ENCODE measurements around the gene PDZD2. TPM values are rescaled to one million over a fixed set of nuclear protein-coding genes. Genes with fewer than 3 reads are reported as not detected.

Gene PDZD2
- total RNA-seq, 1 donor from 2014 or later = 21.5 TPM

GRCh38 chr5:31604644-31605043 lies 34.3 kb upstream of the PDZD2 start:
- Mint-ChIP-seq H3K9me3 (peaks cover 3% of the 10 kb centered on the region), H3K27ac (no peak overlapping the region), H3K27me3 (ENCODE audit: low read depth) (no peaks in the 10 kb centered on the region), H3K4me1 (no peaks in the 10 kb centered on the region), H3K4me3 (no peak overlapping the region), H3K36me3 (no peaks in the 10 kb centered on the region)
- TF ChIP-seq CTCF (IDR thresholded peaks at IDR 0.05; ENCODE audit: unreplicated experiment) = no peak
- no peak for DNase-seq (ENCODE audit: low spot score in 2 of 2, unreplicated experiment in 2 of 2)

- Mint-ChIP-seq H3K9me3 (peaks cover 3% of the 10 kb centered on the region), H3K27ac (no peak overlapping the region), H3K27me3 (ENCODE audit: low read depth) (no peaks in the 10 kb centered on the region), H3K4me3 (no peak overlapping the region), H3K36me3 (no peaks in the 10 kb centered on the region), H3K4me1 (no peaks in the 10 kb centered on the region)
- TF ChIP-seq CTCF (IDR thresholded peaks at IDR 0.05; ENCODE audit: unreplicated experiment) = no peak
- no peak for DNase-seq (ENCODE audit: low spot score in 2 of 2, unreplicated experiment in 2 of 2)
Observed at GRCh38 chr5:31605920-31606319, 33.0 kb upstream of the PDZD2 start.

- no peak overlapping the region for H3K27ac Mint-ChIP-seq
- H3K27me3 Mint-ChIP-seq (ENCODE audit: low read depth) = no peaks in the 10 kb centered on the region
- no peak overlapping the region for H3K4me3 Mint-ChIP-seq
- TF ChIP-seq CTCF (IDR thresholded peaks at IDR 0.05; ENCODE audit: unreplicated experiment) = no peak
- no peaks in the 10 kb centered on the region for H3K36me3 Mint-ChIP-seq
- no peaks in the 10 kb centered on the region for H3K4me1 Mint-ChIP-seq
- no peak for DNase-seq (ENCODE audit: low spot score in 2 of 2, unreplicated experiment in 2 of 2)
- peaks cover 3% of the 10 kb centered on the region for H3K9me3 Mint-ChIP-seq
Observed at GRCh38 chr5:31607546-31607945, 31.4 kb upstream of the PDZD2 start.

- TF ChIP-seq CTCF (IDR thresholded peaks at IDR 0.05; ENCODE audit: unreplicated experiment) = no peak
- Mint-ChIP-seq H3K9me3 (peaks cover under 1% of the 10 kb centered on the region), H3K4me3 (no peak overlapping the region), H3K36me3 (peaks cover 3% of the 10 kb centered on the region), H3K4me1 (peaks cover 17% of the 10 kb centered on the region), H3K27me3 (ENCODE audit: low read depth) (no peaks in the 10 kb centered on the region), H3K27ac (no peak overlapping the region)
- no peak for DNase-seq (ENCODE audit: low spot score in 2 of 2, unreplicated experiment in 2 of 2)
Observed at GRCh38 chr5:31611002-31611401, 27.9 kb upstream of the PDZD2 start.

GRCh38 chr5:31613651-31614050 lies 25.3 kb upstream of the PDZD2 start:
- H3K27ac Mint-ChIP-seq = peak overlapping the region; percentile 94
- H3K36me3 Mint-ChIP-seq = peaks cover 9% of the 10 kb centered on the region
- no peak overlapping the region for H3K4me3 Mint-ChIP-seq
- DNase-seq (ENCODE audit: low spot score in 2 of 2, unreplicated experiment in 2 of 2) = no peak
- no peaks in the 10 kb centered on the region for H3K27me3 Mint-ChIP-seq (ENCODE audit: low read depth)
- peaks cover 7% of the 10 kb centered on the region for H3K9me3 Mint-ChIP-seq
- H3K4me1 Mint-ChIP-seq = peaks cover 26% of the 10 kb centered on the region
- TF ChIP-seq CTCF (IDR thresholded peaks at IDR 0.05; ENCODE audit: unreplicated experiment) = no peak

All from mesothelial cell of epicardium (in vitro differentiated cells).